ENCODE data around the gene CLEC16A.
A peak's percentile ranks its signal among the peaks of the same experiment; 100 is the strongest.
"Not testable (repeated sequence)": the region's sequence is repeated elsewhere in the genome, so short reads cannot be mapped to it uniquely, and the experiment has no call there.

Gene CLEC16A

DNA sequence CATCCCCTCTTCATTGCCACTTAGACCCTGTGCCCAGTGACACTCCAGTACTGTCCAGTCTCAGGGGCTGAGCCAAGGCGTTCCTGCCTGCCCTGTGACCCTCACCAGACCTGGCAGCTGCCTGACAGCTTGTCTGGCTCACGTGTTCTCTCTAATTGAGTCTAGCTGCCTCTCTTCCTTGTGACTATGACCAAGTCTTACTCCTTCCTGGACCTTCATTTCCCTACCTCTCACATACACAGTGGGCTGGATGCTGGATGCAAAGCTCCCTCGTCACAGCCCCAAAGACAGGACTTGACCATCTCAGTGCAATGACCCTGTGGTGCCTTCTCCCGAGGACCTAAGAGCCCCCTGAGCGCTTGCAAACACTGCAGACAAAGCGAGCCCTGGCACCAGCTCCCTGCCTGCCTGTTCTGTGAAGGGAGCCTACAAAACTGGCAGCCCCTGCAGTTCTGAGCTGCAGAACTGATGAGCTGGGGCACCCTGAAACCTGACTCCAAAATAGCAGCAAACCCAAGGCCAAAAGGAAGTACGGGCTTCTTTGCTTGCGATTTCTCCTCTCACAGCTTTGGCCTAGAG lies 3.8 kb upstream of the CLEC16A start:
- no peak for DNase-seq

GRCh38 chr16:10941127-10941933 lies 3.0 kb upstream of the CLEC16A start:
- DNase-seq, result no peak

- DNase-seq, result not testable (repeated sequence)
These were observed 2.4 kb upstream of the CLEC16A start for GRCh38 chr16:10941935-10942351.

GRCh38 chr16:10942352-10943063 lies 1.9 kb upstream of the CLEC16A start, which contains the start of gene DEXI:
TSS of gene DEXI (minus strand) at chr16:10942468. CDS start at chr16:10942005, 463 bp downstream.
- peak; percentile 92 for DNase-seq

DNA sequence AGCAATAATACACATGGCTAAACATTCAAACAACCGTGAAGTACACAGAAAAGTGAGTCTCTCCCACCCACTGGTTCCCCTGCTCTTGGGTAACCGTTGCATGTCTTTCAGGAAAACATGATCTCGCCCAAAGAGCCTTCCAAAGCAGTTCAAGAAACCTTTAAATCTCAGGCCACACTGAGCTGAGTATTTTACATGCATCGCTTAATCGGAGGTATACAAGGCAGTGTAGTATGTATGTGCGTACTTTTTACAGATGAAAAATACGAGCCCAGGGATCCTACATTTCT lies 1.4 kb upstream of the CLEC16A start:
- no peak for DNase-seq

GRCh38 chr16:10945065-10945787 lies 862 bp downstream of the CLEC16A start:
- no peak for DNase-seq

- DNase-seq, result no peak
These were observed 1.9 kb downstream of the CLEC16A start for GRCh38 chr16:10946308-10946707.

DNA sequence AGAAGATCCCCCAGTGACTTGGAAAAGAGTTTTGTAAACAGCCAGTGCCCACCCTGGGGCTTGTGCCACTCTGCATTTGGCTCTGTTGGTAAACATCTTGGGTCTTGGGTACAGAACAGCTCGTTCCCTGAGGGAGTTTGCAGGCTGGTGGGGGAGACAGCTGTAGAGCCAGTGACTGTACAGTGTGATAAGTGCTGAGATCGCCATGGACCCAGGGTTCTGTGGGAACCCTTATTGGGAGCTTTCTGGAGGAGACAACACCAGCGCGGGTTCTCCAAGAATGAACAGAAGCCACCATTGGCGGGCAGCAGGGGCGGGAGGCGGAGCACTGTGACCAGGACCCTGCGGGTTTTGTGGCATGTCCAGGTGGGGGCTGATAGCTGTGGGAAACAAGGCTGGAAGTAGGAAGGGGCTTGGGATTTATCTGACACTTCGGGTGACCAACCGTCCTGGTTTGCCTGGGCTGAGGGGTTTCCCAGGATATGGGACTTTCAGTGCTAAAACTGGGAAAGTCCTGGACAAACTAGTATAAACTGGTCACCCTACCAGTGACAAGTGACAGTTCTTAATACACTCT lies 2.9 kb downstream of the CLEC16A start:
- DNase-seq, result no peak

DNA sequence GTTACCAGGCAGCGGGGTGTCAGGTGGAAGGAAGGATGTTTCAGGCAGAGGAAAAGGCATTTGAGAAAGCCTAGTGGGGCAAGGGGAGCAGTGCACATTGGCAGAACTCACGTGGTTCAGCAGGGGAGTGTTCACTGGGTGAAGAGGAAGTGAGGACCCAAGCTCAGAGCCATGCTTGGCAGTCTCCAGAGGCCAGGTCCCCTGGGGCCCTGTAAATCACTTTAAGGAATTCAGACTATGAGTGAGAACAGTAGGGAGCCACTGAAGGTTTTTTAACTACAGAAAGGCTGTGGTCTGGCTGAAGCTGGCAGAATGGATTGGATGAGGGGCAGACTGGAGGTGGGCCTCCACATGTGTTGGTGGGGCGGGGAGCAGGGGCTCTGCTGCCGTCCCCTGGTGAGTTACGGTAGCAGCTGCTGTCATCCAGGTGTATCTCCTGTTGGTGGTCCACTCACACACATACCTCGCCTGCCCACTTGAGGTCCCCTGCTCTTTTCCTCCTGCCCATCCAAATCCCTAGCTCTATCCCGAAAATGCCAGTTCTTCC lies 5.1 kb downstream of the CLEC16A start:
- DNase-seq, result no peak

DNA sequence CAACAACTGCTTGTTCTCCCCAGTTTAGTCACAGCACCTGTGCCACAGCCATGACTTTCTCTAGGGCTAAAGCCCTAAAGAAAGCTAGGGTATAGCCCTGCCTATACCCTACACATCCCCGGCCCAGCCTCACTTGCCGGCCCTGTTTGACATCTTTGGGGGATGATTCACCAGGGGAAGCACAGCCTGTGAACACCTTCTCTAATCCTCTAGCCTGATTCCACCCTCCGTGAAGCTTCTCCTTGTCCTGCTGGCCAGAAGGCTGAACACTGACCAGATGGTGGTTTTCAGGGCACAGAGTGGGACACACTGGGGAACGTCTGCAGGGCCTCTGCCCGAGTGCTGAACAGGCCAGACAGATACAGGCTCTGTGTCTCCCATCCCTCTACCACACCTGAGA lies 6.0 kb downstream of the CLEC16A start:
- no peak for DNase-seq

GRCh38 chr16:10951026-10951425 lies 6.7 kb downstream of the CLEC16A start:
- no peak for DNase-seq

DNA sequence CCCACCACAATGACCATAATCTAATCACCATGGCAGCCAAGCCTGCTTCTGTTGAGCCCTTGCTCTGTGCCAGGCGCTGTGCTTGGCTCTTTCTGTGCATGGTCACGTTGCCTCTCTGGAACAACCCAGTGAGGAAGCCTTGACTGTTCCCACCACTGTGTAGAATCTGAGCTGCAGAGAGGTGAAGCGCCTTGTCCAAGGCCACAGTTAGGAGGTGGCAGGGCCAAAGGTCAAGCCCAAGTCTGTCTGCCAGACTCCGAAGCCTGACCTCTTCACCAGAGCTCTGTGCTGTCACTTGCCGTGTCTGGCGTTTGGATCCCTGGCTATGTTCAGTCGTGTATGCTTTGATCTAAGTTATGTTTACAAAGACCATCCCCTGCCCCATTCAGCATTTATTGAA lies 10.5 kb downstream of the CLEC16A start:
- DNase-seq, result no peak

DNA sequence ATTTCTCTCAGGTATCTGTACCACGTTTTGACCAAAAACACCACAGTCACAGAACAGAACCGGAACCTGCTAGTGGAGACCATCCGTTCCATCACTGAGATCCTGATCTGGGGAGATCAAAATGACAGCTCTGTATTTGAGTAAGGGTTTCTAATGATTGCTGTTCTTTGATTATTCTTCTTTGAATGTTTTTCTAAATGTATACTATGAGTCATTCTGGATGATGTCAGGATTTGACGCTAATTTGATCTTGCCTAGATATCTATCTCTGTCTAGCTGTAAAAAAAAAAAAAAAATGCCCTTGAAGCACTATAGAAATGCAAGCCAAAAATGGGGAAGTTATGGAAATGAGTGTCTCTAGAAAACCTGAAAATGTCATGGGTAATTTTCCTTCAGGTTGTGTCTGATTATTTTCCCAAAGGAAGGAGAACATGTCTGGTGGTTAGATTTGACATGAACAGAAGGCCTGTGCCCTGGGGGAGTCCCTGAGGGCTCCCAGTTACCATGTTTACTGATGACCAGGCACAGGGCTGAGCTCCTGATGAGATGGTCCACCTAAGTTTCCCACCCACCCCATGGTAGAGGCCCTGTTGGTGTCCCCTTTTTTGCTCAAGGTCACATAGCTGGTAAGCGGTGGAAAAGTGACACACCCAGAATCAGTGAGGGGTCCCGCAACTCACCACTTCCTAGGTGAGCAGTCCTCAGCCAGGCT lies 13.6 kb downstream of the CLEC16A start:
- DNase-seq, result no peak

GRCh38 chr16:10959161-10959560 lies 14.8 kb downstream of the CLEC16A start:
- no peak for DNase-seq

DNA sequence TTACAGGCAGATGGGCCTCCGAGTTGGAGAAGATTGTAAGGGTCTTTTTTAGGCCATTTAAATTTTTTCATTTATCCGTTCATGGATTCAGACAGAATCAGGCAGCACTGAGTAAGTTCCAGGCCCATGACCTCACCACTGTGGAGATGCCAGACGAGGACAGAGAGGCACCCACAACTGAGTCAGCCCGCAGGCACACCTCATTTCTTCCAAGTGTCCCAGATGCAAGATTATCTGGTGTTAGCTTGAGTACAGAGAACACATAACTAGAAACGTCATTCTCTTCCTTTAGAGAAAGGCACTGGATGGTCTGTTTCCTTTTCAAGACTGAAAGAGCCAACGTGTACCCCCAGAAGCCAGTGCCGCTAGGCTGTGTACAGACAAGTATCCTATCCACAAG lies 16.9 kb downstream of the CLEC16A start:
- no peak for DNase-seq

DNA sequence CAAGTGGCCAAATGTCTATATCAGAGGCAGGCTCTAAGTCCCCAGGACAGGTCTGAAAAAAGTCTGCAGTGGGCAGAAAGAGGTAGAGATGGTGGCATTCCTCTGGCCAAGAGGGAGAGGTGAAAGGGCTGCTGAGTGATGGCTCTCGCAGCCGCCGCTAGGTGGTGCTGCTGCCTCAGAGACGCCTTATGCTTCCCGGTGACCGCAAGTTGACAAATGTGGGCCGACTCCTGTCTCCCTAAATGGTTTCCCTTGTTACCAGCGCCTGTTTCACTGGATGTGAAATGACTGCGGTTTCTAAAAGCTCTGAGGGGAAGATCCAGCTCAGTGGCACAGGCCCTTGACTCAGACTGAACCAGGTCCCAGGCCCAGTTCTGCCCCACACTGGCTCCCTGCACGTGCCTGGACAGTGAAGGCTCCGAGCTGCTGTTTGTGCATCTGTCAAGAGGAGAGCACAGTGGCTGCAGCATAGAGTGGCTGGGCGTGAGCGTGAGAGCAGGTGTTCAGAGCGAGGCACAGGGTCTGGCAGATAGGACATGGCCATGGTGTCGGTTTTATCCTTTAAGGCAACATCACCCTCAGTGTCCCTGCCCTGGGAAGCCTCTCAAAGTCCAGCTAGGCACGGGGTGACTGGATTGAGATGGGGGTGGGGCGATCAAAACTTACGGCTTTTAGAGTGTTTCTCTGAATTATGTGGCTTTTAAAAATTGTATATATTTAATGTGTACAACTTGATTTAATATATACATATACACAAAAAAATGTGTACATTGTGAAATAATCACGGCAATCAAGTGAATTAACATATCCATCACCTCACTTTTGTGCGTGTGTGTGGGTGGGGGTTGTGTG lies 19.9 kb downstream of the CLEC16A start:
- DNase-seq, result peak; percentile 71

DNA sequence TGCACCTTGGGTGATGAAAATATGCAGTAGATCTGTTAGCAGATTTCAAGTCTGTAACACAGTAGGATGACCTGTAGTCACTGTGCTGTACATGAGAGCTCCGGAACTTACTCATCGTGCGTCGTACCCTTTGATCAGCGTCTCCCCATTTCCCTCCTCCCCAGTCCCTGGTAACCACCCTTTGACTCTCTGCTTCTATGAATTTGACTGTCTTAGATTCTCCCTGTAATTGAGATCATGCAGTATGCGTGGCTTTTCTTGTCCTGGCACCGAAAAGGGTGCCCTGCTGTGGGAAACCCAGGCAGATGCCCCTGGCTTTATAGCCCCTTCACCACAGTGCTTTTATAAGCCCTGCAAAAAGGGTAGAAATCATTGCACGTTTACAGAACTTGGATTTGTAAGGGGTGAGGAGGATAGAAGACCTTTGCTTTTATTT lies 20.5 kb downstream of the CLEC16A start:
- no peak for DNase-seq

- no peak for DNase-seq
These were observed 21.2 kb downstream of the CLEC16A start for GRCh38 chr16:10965440-10966061.

- DNase-seq, result no peak
These were observed 21.8 kb downstream of the CLEC16A start for GRCh38 chr16:10966129-10966528.

- not testable (repeated sequence) for DNase-seq
These were observed 22.2 kb downstream of the CLEC16A start for GRCh38 chr16:10966559-10966958.

DNA sequence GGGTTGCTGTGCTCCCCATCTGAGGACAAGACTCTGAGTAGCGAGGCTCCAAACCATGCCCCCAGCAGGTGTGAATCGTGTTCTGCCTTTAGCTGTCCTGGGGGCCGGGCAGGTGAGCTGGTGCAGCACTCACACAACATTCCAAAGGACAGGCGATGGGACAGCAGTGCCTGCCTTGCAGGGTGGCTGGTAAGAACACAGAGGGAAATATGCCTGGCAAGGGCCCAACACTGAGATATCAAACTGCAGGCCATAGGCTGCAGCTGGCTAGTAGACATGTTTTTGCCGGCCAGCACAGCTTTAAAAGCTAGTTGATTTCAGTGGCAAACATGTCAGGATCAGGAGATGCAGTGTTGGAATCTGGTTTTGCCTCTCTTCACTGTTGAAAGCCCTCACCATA lies 23.6 kb downstream of the CLEC16A start:
- DNase-seq, result no peak
